ENCODE measurements around the gene MYO1B. TPM values are rescaled to one million over a fixed set of nuclear protein-coding genes. Genes with fewer than 3 reads are reported as not detected.

MYO1B gene
- total and polyA plus RNA-seq, 4 donors: 46.0 to 286 (median 88.1) TPM

GRCh38 chr2:191391171-191391570 lies 146.0 kb downstream of the MYO1B start:
- TF ChIP-seq, protein P1, sequence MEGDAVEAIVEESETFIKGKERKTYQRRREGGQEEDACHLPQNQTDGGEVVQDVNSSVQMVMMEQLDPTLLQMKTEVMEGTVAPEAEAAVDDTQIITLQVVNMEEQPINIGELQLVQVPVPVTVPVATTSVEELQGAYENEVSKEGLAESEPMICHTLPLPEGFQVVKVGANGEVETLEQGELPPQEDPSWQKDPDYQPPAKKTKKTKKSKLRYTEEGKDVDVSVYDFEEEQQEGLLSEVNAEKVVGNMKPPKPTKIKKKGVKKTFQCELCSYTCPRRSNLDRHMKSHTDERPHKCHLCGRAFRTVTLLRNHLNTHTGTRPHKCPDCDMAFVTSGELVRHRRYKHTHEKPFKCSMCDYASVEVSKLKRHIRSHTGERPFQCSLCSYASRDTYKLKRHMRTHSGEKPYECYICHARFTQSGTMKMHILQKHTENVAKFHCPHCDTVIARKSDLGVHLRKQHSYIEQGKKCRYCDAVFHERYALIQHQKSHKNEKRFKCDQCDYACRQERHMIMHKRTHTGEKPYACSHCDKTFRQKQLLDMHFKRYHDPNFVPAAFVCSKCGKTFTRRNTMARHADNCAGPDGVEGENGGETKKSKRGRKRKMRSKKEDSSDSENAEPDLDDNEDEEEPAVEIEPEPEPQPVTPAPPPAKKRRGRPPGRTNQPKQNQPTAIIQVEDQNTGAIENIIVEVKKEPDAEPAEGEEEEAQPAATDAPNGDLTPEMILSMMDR (IDR thresholded peaks at IDR 0.05; ENCODE audit: control extremely low read depth, extremely low read depth): no peak
- Histone ChIP-seq H3K27me3 (ENCODE audit: control insufficient read depth in 3 of 3, insufficient read depth in 3 of 3, low read length in 2 of 3) (no peaks in the 10 kb centered on the region), H3K36me3 (ENCODE audit: control insufficient read depth in 4 of 4, insufficient read depth in 4 of 4, low read length in 4 of 4) (peaks cover 3 to 66% (median 29%) of the 10 kb centered on the region in 4 donors), H3K9ac (ENCODE audit: insufficient read depth in 1 of 2, low read length in 2 of 2) (no peak overlapping the region), H3K9me3 (ENCODE audit: control insufficient read depth in 4 of 4, insufficient read depth in 3 of 4, low read length in 3 of 4) (no peaks in the 10 kb centered on the region), H3K4me3 (no peak overlapping the region), H3K27ac (ENCODE audit: low read depth in 1 of 2, low read length in 1 of 2) (no peak overlapping the region), H3K4me1 (ENCODE audit: control insufficient read depth in 5 of 5, insufficient read depth in 5 of 5, low read length in 5 of 5) (no peaks in the 10 kb centered on the region)
- ATAC-seq (ENCODE audit: insufficient read depth, low FRiP score) (no peak), DNase-seq (no peak)
- 95 to 96% methylated on average over 3 of the region's 3 CpGs for WGBS, 2 donors

DNA sequence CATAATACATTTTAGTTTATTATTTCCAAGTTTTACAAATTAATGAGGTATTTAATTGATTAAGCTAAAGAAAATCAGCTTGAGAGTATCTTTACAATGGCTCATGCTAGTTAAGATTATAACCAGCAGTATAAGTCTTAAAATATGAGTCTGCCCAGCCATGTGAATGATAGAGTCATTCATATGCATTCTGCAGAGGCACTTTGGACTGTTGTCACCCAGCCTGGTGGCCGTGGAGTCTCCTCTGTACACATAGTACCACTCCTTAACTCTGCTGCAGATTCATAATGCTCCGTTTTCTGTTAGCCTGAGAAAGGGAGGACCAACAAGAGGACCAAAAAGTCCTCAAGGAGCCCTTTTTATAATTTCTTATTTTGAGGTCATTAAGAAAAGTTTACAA lies 148.8 kb downstream of the MYO1B start:
- WGBS, 2 donors: 72 to 82% methylated on average over 2 of the region's 2 CpGs
- TF ChIP-seq, protein P1 (IDR thresholded peaks at IDR 0.05; ENCODE audit: control extremely low read depth, extremely low read depth): no peak
- DNase-seq (no peak), ATAC-seq (ENCODE audit: insufficient read depth, low FRiP score) (no peak)
- Histone ChIP-seq H3K27ac (ENCODE audit: low read depth in 1 of 2, low read length in 1 of 2) (no peak overlapping the region), H3K9ac (ENCODE audit: insufficient read depth in 1 of 2, low read length in 2 of 2) (no peak overlapping the region), H3K4me1 (ENCODE audit: control insufficient read depth in 5 of 5, insufficient read depth in 5 of 5, low read length in 5 of 5) (no peaks in the 10 kb centered on the region), H3K4me3 (no peak overlapping the region), H3K27me3 (ENCODE audit: control insufficient read depth in 3 of 3, insufficient read depth in 3 of 3, low read length in 2 of 3) (no peaks in the 10 kb centered on the region), H3K36me3 (ENCODE audit: control insufficient read depth in 4 of 4, insufficient read depth in 4 of 4, low read length in 4 of 4) (peaks cover 3 to 66% (median 30%) of the 10 kb centered on the region in 4 donors), H3K9me3 (ENCODE audit: control insufficient read depth in 4 of 4, insufficient read depth in 3 of 4, low read length in 3 of 4) (no peaks in the 10 kb centered on the region)

DNA sequence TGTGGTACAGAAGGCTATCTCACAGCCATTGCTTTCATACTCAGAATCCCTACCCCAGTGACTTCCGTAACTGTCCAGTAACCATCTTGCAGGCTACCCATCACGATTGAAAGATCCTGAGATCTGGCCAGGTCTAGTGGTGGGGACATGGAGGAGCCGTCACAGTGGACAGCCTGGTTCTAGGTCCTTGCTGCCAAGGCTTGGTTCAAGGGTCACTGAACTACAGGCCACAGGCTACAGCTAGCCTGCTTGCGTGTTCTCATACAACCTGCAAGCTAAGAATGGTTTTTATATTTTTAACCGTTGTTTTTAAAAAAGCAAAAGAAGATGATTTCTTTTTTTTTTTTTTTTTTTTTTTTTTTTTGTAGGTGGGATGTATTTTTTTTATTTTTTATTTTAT lies 151.6 kb downstream of the MYO1B start:
- WGBS, 2 donors: 92 to 94% methylated on average over 5 of the region's 5 CpGs
- Histone ChIP-seq H3K9me3 (ENCODE audit: control insufficient read depth in 4 of 4, insufficient read depth in 3 of 4, low read length in 3 of 4) (no peaks in the 10 kb centered on the region), H3K27ac (ENCODE audit: low read depth in 1 of 2, low read length in 1 of 2) (peak overlapping the region in 1 of 2 donors; percentile 45), H3K4me1 (ENCODE audit: control insufficient read depth in 5 of 5, insufficient read depth in 5 of 5, low read length in 5 of 5) (peaks cover 0 to 6% (median 0%) of the 10 kb centered on the region in 5 donors), H3K27me3 (ENCODE audit: control insufficient read depth in 3 of 3, insufficient read depth in 3 of 3, low read length in 2 of 3) (no peaks in the 10 kb centered on the region), H3K4me3 (no peak overlapping the region), H3K9ac (ENCODE audit: insufficient read depth in 1 of 2, low read length in 2 of 2) (no peak overlapping the region), H3K36me3 (ENCODE audit: control insufficient read depth in 4 of 4, insufficient read depth in 4 of 4, low read length in 4 of 4) (peaks cover 9 to 58% (median 28%) of the 10 kb centered on the region in 4 donors)
- TF ChIP-seq, protein P1 (IDR thresholded peaks at IDR 0.05; ENCODE audit: control extremely low read depth, extremely low read depth): no peak
- ATAC-seq (ENCODE audit: insufficient read depth, low FRiP score): no peak
- no peak for DNase-seq

- Histone ChIP-seq H3K27me3 (ENCODE audit: control insufficient read depth in 3 of 3, insufficient read depth in 3 of 3, low read length in 2 of 3) (no peaks in the 10 kb centered on the region), H3K36me3 (ENCODE audit: control insufficient read depth in 4 of 4, insufficient read depth in 4 of 4, low read length in 4 of 4) (peaks cover 15 to 43% (median 27%) of the 10 kb centered on the region in 4 donors), H3K4me3 (no peak overlapping the region), H3K9ac (ENCODE audit: insufficient read depth in 1 of 2, low read length in 2 of 2) (no peak overlapping the region), H3K9me3 (ENCODE audit: control insufficient read depth in 4 of 4, insufficient read depth in 3 of 4, low read length in 3 of 4) (no peaks in the 10 kb centered on the region), H3K27ac (ENCODE audit: low read depth in 1 of 2, low read length in 1 of 2) (no peak overlapping the region), H3K4me1 (ENCODE audit: control insufficient read depth in 5 of 5, insufficient read depth in 5 of 5, low read length in 5 of 5) (peaks cover 0 to 10% (median 0%) of the 10 kb centered on the region in 5 donors)
- 89 to 98% methylated on average over 5 of the region's 5 CpGs for WGBS, 2 donors
- TF ChIP-seq, protein P1 (IDR thresholded peaks at IDR 0.05; ENCODE audit: control extremely low read depth, extremely low read depth): no peak
- ATAC-seq (ENCODE audit: insufficient read depth, low FRiP score): no peak
- DNase-seq: no peak
Measured at GRCh38 chr2:191399601-191400000, 154.4 kb downstream of the MYO1B start.
